GM12878 (cell line): ENCODE measurements around the gene SHC2.

Source experiments
- SUZ12 ChIP-seq: fragments of 200-600 bp; sonication (generic); IDR thresholded peaks from one replicate; pipeline ENCODE4 v1.6.1; 2018; ENCODE audit warnings: antibody characterized with exemption, mild to moderate bottlenecking; ENCODE audit not compliant: unreplicated experiment
- TF ChIP-seq, protein P1 (sequence below), 3 experiments: IDR thresholded peaks in 2 of 3; conservative IDR thresholded peaks in 1 of 3; 2 replicates each; pipeline ENCODE4 v1.5.1; 2011; ENCODE audit warnings: low read depth in 3 of 3, low read length in 3 of 3, mild to moderate bottlenecking in 3 of 3, control low read depth in 2 of 3, moderate library complexity in 2 of 3, inconsistent platforms in 1 of 3, mixed read lengths in 1 of 3; ENCODE audit not compliant: control insufficient read depth in 2 of 3, insufficient read depth in 1 of 3; ENCODE audit errors: extremely low read depth in 1 of 3

DNA sequence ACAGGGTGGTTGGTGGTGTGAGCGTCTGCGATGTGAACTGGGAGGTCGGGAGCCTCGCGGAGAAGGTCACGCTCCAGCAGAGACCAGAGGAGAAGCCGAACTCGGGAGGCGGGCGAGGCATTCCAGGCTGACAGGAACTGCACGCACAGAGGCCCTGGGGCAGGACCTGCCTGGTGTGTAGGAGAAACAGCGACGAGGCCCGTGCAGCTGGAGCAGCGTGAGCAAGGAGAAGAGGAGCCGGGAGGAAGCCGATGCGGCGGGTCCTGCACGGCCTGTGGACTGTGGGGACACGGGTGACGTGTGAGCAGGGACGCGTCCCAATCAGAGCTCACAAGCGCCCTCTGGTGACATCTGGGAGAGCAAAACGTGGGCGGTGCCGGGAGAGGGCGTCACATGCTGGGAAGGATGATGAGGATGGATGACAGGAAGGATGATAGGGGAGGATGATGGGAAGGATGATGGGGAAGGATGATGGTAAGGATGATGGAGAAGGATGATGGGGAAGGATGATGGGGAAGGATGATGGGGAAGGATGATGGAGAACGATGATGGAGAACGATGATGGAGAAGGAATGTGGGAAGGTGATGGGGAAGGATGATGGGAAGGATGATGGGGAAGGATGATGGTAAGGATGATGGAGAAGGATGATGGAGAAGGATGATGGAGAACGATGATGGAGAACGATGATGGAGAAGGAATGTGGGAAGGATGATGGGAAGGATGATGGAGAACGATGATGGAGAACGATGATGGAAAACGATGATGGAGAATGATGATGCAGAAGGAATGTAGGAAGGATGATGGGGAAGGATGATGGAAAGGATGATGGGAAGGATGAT lies 19.4 kb upstream of the SHC2 start:
- no peak for TF ChIP-seq SUZ12
- TF ChIP-seq, protein P1, sequence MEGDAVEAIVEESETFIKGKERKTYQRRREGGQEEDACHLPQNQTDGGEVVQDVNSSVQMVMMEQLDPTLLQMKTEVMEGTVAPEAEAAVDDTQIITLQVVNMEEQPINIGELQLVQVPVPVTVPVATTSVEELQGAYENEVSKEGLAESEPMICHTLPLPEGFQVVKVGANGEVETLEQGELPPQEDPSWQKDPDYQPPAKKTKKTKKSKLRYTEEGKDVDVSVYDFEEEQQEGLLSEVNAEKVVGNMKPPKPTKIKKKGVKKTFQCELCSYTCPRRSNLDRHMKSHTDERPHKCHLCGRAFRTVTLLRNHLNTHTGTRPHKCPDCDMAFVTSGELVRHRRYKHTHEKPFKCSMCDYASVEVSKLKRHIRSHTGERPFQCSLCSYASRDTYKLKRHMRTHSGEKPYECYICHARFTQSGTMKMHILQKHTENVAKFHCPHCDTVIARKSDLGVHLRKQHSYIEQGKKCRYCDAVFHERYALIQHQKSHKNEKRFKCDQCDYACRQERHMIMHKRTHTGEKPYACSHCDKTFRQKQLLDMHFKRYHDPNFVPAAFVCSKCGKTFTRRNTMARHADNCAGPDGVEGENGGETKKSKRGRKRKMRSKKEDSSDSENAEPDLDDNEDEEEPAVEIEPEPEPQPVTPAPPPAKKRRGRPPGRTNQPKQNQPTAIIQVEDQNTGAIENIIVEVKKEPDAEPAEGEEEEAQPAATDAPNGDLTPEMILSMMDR (IDR thresholded peaks at IDR 0.05 in 2 of 3, conservative IDR thresholded peaks at IDR 0.05 in 1 of 3; ENCODE audit: control insufficient read depth in 2 of 3, extremely low read depth in 1 of 3, insufficient read depth in 1 of 3, low read depth in 3 of 3, low read length in 3 of 3), result peak in 1 of 3 experiments; percentile 10; a peak in 1 of 6 replicates
